Measurements from ENCODE around the gene PTPRD. TPM values are rescaled to one million over a fixed set of nuclear protein-coding genes. Genes with fewer than 3 reads are reported as not detected.

PTPRD gene
- total RNA-seq, 1 donor from 2014 or later: 20.9 TPM

DNA sequence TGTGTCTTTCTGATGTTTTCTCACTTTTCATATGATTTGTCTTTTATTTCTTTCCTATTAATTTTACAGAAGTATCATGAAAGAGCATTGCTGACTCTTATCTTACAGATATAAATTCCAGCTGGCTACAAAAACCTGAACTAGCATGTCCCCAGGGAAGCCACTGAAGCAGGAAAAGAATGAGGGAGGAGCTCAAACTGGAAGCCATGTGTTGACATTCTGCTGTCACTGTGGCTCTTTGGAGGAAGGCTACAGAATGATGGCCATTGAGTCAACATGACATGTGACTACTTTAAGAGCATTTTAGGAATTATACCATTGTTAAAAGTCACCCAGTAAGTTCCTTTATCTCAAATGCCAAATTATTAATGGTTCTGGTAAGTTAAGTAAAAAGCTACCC is 2174.9 kb downstream of the PTPRD start:
- no peak for DNase-seq (ENCODE audit: low spot score)

DNA sequence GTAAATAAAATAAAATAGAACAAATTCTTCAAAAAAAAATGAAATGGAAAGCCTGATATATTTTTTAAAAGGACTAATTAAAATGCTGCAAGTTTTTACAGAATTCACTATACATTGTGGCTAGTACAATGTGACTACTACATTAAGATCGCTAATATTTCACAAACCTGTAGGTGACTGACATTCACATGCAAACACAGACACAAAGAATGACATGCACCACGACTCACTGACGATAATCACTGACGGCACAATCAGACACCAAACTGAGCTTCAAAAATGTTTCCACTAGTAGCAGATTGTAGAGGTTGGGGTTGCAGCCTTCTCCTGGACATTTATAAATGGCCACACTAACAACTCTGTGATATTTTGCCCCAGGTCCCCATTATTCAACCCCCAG is 2175.5 kb downstream of the PTPRD start:
- DNase-seq (ENCODE audit: low spot score): no peak

DNA sequence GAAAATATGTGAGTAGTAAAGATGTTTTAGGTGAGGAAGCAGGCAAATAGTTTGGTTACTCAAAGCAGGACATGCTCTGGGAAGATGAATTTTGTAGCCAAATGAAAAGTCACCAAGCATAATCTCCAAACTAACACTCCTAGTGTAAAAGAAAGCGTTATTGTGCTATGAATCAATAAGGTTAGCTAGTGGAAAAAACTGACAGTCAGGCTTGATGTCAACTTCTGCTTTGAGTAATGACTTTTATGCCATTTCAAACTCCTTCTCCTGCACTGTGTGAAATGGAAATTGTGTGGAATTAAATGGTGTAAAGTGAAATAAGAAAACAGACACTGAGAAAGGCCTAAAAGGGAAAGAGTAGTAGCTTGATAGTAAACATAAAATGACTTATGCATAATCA is 2176.0 kb downstream of the PTPRD start:
- no peak for DNase-seq (ENCODE audit: low spot score)

DNA sequence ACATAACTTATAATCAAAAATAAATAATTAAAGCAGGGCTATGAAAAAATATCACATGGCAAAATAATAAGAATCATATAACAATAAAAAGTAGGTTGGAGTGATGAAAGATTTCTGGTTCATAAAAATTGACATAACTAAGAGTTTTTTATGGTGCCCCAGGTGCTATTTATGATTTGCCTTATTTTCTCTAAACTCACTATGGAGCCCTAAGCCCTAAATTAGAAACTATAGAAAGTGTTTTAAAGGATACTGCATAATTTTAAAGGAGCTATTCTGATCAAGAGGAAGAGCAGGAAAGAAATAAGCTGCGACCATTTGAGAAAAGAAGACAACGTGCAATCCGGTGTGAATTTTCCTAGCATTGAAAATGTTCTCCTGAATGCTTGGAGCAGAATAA is 2178.2 kb downstream of the PTPRD start:
- DNase-seq (ENCODE audit: low spot score): no peak

DNA sequence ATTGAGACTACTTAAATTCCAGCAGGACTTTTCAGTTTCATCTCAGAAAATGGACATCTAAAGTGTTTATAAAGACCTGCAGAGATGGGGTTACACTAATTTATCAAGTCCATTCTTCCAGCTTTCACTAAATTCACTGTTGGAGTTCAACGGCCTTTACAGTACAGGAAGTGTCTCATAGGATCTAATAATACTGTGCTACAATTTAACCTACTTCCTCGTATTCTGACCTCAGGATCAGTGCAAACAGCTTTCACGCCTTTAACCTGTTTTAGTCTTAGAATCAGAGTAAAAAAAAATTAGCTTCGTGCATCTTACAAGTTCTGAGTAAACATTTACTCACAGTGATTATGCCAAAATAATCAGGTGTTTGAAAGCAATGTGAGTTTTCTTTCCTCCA is 2180.6 kb downstream of the PTPRD start:
- DNase-seq (ENCODE audit: low spot score): no peak

DNA sequence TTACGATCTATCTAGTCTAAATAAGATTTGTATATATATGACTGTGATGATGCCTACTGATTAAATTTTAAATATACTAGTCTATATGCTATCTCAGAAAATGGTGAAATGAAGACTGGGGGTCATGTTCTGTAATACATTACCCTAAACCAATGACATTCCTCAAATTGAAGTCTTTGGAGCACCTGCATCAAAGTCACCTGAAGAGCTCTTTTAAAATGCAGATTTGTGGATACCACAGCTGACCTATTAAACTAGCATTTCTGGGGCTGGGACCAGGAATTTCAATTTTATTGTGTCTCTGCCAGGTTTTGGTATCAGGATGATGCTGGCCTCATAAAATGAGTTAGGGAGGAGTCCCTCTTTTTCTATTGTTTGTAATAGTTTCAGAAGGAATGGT is 2181.3 kb downstream of the PTPRD start:
- no peak for DNase-seq (ENCODE audit: low spot score)

DNA sequence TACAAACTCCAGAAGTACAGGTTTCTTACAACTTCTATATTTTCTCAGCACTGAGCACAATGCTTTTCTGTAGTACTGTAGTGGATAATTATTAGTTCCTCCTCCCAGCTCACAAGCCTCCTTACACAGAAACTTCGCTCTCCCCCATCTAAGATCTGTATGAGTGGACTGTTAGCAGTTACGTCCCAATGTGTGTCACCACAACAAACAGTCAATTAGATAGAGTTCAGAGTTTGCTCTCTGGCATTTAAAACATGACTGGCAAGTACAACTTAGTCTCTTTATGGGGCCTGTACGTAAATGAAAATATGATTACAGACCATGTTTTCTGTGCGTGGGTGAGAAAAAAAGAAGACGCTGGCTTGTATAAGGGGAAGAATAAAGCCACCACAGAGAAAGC is 2181.9 kb downstream of the PTPRD start:
- no peak for DNase-seq (ENCODE audit: low spot score)

DNA sequence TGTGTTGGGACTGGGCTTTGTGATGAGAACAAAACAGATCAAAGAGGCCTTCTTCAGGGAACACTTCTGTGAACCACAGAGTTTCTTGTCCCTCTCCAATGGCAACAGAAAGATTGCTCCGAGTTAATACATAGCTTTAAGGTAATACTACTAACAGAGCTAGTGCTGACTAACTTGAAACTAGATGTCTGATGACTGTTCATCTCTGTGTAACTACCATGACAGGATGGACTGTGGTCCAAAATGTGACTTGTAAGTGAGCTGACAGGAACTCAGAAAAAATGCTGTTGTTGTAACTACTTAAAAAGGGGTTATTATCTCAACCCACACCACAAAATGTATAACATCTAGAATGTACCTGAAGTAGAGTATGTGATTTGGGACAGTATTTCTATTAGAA is 2183.0 kb downstream of the PTPRD start:
- no peak for DNase-seq (ENCODE audit: low spot score)

DNA sequence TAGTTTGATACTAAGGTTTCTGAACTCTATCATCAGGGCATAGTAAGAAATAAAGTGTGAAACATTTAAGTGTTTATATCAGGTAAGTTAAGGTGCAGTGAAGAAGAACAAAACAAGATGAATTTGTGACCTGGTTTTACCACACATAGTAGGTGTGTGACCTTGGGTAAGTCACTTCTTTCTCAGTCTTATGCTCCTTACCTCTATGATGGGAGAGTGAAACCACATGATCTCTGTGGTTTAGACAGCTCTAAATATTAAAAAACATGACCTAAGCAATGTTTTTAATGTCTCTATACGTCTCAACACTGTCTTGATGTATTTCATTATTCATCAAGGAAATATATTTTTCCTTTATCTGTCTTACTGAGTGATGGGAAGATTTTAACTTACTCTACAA is 2183.6 kb downstream of the PTPRD start:
- no peak for DNase-seq (ENCODE audit: low spot score)

DNA sequence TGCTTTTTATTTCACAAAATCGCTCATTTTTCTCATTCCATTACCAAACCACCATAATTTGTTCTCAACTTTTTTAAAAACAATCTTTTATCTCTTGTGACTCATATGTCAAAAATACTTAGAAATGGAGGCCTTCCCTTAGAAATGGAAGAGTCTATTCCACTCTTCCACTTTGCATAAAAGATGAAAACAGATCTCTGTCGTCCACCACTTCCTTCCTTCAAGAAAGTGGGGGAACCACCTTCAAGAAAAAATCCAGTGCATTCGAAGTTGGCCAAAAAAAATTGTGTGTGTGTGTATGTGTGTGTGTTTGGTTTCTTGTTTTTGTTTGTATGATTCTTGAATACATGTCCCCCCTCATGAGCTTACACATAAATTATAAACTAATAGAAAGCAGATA is 2184.4 kb downstream of the PTPRD start:
- no peak for DNase-seq (ENCODE audit: low spot score)

DNA sequence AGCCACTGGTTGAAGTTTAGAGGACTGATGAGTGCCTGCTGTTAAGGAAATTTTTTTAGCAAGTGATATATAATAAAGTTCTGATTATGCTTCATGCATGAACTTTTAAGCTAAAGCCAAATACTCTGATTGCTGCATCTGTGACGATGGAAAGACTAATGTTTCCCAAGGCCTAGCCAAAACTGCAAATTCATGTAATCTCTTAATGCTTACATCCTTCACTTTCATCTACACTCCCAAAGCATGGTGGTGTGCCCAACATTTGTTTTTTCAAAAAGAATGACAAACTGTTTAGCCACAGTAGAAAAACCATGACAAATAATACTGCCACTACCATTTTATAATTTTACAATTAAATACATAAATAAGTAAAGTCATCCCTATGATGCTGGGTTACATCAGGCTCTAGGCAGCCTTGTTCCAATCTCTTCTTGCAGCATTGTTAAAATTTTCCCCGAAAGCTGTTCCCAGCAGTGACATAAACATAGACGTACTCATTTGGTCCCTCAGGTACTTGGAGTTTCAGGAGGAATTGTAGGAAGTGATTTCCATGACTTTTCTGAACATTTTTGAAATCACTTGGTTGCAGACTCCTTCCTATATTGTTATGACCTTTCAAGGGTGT is 2187.9 kb downstream of the PTPRD start:
- no peak for DNase-seq (ENCODE audit: low spot score)

DNA sequence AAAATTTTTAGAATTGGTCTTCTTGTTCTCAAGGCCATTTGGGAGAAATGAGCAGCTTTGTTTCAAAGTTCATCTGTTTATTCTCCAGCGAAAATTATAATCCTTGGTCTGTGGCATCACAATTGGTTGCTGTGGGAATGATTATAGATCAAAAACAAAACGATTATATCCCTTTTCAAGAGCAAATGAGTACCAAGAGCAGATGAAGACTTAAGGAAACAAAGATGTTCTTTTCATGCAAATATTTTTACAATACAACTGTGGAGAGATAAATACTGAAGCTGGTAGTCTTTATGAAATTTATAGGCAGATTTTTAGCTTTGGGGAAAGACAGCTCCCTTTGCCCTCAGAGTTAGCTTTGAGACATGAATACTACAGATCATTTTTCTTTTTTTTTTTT is 2192.4 kb downstream of the PTPRD start:
- no peak for DNase-seq (ENCODE audit: low spot score)

DNA sequence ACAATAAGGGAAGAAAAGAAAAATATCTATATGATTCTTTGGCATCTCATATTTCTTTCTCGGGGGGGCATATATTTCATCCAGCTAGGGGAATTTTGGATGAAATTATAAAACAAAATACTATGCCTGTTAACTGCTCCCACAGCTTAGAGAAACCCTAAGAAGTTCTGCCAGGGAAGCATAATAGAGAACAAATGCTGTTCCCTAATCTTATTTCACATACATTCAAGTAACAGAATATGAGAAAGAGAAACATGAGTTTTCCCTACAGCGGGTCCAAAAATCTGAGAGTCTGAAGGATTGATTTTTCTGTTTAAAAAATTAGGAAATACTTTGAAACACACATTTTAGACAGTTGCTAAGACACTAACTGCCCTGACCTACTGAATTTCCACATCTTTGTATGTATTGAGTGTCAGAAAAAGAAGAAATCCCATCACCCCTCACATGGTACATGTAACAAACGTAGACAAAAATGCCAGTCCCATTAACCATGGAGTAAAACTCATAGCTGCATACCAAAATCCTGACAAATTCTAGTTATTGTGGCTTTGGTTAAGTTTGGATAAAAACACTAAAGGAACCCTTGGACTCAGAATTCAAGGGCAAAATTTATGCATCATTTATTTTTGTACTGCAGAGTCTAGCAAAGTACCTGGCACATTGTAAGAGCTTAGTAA is 2193.1 kb downstream of the PTPRD start:
- DNase-seq (ENCODE audit: low spot score): no peak

DNA sequence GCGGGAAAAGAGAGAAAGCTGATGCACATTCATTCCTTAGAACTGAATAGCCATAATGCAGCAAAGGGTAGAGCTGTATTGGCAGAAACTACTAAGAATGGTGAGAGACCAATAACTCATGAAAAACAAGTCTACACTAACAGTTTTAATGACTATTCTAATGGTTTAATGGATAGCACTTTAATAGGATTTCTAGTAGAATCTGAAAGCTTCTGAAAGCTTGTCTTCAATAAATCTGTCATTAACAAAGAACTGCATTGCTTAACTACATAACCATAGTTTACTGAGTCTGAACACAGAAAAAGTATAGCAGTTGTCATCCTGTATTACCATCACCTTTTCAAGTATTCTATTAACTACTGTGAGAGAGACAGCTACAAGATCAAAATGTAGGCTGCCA is 2195.5 kb downstream of the PTPRD start:
- DNase-seq (ENCODE audit: low spot score): no peak

DNA sequence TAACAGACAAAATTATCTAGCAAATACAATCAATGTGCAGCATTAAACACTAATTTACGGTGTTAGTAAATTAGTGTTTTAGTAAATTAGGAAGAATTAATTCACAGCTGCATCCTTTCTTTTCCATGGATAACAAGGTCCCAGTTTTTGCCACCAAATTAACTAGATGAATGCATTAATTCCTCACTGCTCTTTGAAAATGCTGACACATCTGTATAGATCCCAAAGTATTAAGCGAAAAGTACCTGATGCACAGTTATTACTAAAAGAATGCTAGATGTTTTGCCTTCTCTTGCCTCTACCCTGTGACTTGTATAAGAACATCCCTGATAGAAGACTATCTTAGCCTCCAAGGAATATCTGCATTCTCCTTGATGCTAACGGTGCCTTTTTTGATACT is 2200.5 kb downstream of the PTPRD start:
- DNase-seq (ENCODE audit: low spot score): no peak

DNA sequence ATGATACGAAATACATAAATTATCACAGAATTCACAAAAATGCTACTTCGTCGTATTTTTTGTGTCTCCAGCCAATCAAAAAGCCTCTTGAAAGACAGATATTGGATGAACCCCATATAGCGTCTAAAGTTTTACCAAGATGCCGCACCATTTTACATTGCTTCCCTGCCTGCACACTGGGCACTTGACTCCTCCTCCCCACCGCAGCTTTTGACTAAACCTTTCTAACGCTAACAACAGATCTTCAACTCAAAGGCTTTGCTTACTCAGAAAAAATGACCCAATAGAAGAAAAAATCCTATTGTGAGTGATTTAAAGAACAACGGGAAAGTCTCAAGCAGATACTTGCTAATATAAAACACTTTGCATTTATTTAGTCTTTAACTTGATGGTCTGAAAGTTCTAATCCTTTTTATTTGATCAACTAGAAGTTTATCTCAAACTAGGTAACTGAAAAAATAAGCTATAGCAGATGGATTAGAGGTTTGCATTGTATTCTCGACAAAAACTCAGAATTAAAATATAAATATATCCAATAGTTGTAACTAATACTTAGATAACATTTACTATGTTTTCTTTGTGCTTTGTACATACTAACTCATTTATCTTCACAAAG is 2204.1 kb downstream of the PTPRD start:
- DNase-seq (ENCODE audit: low spot score): no peak

DNA sequence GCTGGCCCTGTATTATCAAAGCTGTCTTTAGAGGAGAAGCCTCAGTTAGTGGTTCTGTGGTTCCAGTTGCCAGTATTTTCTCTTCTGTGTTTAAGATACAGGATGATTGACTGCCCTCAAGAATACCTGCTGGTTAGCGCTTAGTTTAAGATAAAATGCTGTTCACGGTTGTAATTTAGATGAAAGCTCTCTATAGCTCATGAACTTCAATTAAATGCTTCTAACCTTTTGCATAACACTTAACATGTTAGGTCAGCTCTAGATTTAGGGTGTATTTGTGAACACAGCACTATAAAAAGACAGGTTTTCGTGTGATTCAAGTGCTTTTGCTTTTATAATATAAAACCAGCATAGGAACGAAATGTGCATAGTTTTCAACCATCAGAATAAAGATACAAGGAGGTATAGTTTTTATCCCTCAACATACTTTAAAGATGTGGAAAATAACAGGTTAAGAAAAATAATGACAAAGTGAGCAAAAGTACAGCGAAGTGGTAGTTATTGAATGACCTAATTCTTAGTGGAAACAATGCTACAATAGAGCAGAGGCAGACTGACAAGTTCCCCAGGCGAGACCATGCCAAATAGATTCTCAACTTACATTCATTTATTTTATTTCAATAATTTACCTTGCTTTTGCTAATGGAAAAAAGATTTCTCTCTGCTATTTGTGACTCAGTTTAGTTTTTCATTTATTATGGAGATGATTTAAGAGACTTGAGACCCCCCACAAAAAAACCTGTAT is 2210.7 kb downstream of the PTPRD start:
- no peak for DNase-seq (ENCODE audit: low spot score)

DNA sequence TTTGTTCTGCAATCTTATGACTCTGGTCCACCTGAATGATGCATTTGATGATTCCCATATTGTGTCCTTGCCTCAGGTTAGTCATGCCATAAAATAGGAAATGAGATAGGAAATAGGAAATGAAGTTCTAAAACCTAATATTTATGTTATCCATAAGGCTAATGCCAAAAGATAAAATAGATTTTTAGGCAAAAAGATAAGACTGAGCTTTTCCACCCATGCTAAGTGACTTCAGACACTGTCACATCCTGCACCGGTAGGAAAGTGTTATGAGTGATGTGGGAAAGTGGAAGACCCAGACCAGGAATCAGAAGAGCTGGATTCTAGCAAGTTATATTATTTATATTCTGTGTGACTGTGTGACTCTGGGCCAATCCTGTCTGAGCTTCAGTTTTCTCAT is 2212.4 kb downstream of the PTPRD start:
- DNase-seq (ENCODE audit: low spot score): no peak

DNA sequence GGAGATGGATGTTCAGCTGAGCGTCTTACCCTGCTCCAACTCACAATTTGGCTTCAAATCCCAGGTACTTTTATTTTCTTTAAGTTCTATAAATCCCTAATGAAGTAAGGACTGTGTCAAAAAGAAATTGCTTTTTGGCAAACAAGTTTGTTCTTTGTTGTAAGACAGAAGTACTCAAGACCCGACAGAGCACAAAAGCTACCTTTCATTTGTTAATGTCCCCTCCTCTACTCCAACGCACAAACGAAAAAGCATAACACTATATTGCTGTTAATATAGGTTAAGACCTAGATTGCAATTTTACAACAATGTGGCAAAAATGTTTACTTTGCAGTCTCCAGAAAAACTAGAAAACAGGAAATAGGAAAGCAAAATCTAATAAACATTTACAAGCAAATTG is 2217.8 kb downstream of the PTPRD start:
- no peak for DNase-seq (ENCODE audit: low spot score)

DNA sequence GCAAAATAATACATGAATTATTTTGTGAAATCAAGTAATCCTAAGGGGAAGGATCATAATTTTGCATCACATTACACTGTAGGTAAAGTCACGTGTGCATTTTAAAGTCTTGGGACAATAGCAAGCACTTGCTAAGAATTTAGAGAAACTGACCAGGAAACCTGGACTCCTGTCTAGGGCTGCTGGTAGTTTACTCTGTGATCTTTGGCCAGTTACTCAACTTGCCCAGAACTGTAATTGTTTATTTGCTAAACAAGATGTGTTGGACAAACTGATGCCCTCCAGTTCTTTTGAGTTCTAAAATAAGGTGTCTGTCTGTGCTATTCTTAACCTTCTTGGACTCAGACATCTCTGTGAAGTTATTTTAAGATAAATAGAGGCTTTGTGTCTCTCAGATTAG is 2218.5 kb downstream of the PTPRD start:
- DNase-seq (ENCODE audit: low spot score): no peak

DNA sequence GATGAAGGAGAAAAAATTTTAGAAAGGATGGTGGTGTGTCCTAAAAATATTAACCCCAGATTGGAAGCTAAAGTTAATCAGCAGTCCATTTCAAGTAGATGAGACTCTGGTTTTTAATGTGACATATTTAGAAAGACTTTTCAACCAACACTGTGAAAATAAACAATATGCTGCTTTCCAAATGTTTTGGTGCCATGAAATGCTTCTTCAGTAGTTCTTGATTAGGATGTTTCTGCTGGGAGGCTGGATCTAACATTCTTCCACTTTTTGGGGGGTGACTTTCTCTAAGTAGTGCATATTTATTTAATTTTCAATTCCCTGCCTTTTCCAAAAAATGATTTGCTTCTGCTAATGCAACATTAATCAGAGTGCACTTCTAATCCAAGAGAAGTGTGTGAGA is 2219.9 kb downstream of the PTPRD start:
- no peak for DNase-seq (ENCODE audit: low spot score)

DNA sequence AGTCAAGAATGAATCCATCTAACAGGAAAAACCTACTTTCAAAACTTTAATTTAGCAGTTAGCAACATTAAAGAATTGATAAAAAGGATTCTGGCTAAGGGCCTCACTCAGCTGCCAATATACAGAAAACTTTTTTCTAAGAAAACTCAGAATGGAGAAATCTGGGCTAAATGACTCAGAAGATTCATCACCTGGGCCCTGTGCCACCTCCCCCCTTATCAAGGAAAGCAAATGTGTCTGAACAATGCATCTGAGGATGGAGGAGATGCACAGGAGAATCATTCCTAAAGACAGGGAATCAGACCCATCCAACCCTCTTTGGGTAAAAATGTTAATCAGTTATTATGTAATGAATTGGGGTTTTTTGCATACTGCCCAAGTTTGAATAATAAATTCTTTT is 2221.2 kb downstream of the PTPRD start:
- DNase-seq (ENCODE audit: low spot score): no peak

DNA sequence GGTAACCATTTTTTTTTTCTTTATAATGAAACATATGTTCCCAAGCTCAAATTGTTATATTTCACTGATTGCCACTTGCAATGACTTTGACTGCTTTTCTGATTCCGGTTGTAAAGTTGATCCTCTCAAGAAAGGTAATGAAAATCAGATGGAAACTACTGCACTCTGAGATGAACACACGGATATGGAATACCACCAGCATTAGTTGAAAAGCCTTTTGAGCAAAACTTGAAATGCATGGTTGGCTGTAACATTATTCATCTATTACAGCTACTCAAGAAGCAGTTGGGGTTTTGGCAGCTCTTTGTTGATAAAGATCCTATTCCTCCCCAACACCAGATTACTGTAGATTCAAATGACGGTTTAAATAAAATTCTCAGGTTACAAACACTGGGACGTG is 2221.7 kb downstream of the PTPRD start:
- DNase-seq (ENCODE audit: low spot score): no peak
